HK-2 (cell line): ENCODE measurements around the gene NUBP1.

Experiments
- DNase-seq: peaks from one replicate; pipeline ENCODE4 v3.0.0-alpha.2; 2018; ENCODE audit not compliant: unreplicated experiment

Gene NUBP1

DNA sequence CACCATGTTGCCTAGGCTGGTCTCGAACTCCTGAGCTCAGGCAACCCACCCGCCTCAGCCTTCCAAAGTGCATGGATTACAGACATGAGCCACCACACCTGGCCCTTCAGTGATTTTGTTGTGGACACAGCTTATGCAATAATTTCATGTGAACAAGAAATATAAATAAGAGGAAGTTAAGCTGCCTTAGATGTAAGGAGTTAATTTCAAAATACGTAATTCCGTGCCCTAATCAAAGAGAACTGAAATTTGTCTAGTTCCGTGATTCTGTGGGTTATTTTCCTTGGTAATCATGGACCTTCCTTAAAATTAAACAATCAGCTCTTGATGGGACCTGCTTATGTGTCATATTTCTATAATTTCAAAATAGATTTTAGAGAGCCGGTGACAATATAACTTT is 63.1 kb downstream of the NUBP1 start:
- DNase-seq = no peak

DNA sequence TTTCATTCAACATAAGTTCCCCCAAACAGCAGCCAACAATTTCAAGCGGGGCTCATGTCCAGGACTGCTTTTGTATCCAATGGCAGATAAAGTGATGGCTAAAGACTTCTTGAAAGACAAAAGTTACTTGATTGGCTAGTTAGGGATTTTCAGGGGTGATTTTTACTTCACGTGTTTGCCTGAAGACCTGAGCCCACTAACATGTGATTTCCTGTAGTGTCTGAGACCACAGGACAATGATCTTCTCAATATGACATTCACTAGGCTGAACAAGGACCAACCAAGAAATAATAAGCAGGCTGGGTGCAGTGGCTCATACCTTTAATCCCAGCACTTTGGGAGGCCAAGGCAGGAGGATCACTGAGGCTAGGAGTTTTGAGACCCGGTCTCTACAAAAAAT is 64.6 kb downstream of the NUBP1 start:
- no peak for DNase-seq

DNA sequence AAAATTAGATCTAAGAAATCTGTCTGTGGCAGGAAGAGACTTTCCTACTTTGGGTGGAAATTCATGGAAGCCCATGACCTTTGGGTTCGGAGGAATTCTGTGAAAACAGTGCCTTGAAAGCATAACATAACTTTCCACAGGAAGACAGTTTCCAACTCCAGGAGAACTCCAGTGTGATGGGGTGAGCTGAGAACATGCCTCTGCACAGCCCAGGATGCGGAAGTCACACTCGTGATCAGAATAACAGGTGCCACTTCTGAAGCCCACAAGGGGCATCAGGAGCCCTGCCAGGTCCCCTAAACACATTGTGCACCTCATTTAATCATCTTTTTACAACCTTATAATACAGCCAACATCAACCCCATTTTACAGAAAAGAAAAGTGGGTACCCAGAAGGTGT is 65.2 kb downstream of the NUBP1 start:
- no peak for DNase-seq

DNA sequence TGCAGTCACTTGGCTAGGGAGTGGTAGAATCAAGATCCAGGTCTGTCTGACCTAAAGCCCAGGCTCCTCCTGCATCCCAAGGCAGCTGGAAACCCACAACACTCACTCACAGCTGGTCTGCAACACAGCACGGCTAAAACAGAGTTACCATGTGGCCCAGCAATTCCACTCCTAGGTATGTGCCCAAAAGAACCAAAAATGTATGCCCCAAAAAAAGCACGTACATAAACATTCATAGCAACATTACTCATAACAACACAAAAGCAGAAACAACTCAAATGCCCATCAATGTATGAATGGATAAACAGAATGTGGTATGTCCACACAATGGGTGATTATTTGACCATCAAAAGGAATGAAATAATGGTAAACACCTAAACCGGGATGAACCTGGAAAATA is 66.1 kb downstream of the NUBP1 start:
- no peak for DNase-seq

DNA sequence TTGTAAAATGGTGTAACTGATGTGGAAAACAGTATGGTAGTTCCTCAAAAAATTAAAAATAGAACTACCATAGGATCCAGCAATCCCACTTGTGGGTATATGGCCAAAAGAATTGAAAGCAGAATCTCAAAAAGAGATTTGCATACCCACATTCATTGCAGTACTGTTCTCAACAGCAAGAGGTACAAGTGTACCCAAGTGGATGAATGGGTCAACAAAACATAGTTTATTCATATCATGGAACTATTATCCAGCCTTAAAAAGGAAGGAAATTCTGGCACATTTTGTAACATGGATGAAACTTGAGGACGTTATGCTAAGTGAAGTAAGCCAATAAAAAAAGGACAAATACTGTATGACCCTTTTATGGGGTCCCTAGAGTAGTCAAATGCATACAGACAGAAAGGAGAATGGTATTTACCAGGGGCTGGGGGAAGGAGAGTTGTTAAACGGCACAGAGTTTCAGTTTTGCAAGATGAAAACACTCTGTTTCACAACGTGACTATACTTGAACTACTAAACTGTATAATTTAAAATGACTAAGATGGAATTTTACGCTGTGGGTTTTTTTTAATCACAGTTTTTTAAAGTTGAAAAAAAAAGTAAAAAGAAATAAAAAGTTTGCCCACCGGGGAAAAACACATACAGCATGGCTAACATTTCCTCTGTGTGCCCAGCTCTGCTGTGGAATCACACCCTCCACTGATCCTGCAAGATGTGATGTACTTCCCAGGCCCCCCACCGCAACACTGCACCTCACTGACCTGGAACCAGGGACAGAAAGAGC is 68.9 kb downstream of the NUBP1 start:
- DNase-seq = no peak

DNA sequence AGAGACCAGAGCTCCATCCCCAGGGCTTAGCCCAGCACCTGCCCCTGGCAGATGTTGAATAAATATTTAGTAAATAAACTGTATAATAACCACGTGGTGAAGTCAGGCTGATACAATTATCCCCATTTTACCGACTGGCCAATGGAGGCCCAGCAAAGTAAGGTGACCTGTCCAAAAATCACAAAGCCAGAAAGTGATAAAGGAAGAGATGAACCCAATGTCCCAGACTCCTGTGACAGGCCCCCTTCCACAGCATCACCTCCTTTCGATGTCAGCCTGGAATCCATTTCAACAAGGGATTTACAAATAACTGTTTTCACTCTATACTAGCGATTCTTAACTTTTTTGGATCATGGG is 69.4 kb downstream of the NUBP1 start:
- DNase-seq = no peak

DNA sequence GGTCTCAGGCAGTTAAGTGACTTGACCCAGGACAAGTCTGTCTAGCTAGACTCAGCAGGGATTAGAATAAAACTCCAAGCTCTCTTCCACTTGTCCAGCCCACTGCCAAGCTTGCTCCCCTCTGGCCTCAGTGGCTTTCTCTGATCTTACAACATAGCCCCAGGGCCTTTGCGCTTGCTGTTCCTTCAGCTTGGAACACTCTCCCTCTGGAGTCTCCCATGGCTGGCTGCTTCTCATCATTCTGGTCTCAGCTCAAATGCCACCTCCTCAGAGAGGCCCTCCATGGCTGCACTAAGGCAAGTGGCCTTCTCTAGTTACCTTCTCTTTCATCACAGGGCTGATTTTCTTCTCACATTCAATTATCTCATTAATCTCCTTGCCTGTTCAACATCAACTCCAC is 73.9 kb downstream of the NUBP1 start:
- DNase-seq = no peak

DNA sequence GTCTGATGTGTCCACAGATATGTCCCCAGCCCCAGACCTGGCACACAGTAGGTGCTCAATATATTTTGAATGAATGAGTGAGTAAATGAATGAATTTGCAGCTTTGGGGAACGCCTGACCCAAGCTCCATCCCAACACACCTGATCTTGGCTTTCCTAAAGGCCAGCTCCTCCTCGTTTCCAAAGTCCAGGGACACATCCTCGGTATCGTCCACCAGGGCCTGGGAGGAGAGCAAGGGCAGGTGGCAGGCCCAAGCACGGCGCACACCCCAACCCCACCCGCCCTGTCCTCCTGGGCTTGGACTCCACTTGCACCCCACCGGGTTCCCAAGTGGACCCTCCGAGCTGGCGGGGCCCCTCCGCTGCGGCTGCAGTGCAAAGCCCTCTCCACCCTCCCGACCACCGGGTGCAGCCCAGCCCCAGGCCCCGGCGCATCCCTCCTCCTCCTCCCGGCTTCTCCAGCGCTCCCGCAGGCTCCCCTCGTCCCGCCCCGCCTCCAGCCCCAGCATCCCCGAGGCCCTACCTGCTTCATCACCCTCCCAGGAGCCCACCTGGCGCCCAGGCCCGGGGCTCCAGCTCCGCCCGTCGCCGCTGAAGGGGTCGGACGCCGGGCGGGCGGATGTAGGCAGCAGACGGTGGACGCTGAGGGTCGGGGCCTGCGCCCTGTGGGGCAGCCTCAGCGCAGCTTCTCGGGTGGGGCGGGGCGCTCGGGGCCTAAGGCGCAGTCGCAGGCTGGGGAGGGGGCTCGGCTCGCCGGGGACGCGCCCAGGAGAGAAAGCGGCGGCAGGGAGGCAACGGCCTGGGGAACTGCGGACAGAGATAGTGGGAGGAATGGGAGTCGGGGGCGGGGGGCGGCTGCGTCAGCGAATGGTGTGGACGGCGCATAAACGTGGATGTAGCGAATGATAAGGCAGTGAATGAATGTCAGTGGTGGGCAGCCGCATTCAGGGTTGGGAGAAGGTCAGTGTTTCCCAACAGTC is 74.6 kb downstream of the NUBP1 start, which contains the start of gene TVP23A:
Gene TVP23A (minus strand): TSS at position 832 of the 979 bp plus-strand sequence. CDS start 301 bp downstream, at position 531.
- no peak for DNase-seq
